Effector memory CD4-positive, alpha-beta T cell (primary cell): ENCODE data around the gene IRX3.

Experiments used
- DNase-seq, 3 donors: peaks; one replicate each; pipeline ENCODE4 v3.0.0-alpha.2; 2020
- H3K27ac ChIP-seq: 2 replicates; pipeline ENCODE4 v1.7.0; 2013; ENCODE audit warnings: mild to moderate bottlenecking, low read length, moderate library complexity; ENCODE audit not compliant: insufficient read depth, poor library complexity, severe bottlenecking
- H3K27me3 ChIP-seq: replicated peaks from 2 replicates; pipeline ENCODE4 v1.7.0; 2013; ENCODE audit warnings: mild to moderate bottlenecking, low read length; ENCODE audit not compliant: insufficient read depth, control insufficient read depth, poor library complexity, severe bottlenecking
- H3K36me3 ChIP-seq: 2 replicates; pipeline ENCODE4 v1.7.0; 2013; ENCODE audit warnings: mild to moderate bottlenecking, low read length, moderate library complexity; ENCODE audit not compliant: control insufficient read depth, insufficient read depth
- H3K4me1 ChIP-seq: 2 replicates; pipeline ENCODE4 v1.7.0; 2013; ENCODE audit warnings: low read length, mild to moderate bottlenecking; ENCODE audit not compliant: control insufficient read depth, insufficient read depth, poor library complexity, severe bottlenecking
- H3K4me3 ChIP-seq: 2 replicates; pipeline ENCODE4 v1.7.0; 2013; ENCODE audit warnings: low read length, low read depth, mild to moderate bottlenecking; ENCODE audit not compliant: insufficient read depth, poor library complexity, severe bottlenecking
- H3K9me3 ChIP-seq: 2 replicates; pipeline ENCODE4 v1.7.0; 2013; ENCODE audit warnings: mild to moderate bottlenecking, low read length, moderate library complexity; ENCODE audit not compliant: control insufficient read depth

IRX3 gene

DNA sequence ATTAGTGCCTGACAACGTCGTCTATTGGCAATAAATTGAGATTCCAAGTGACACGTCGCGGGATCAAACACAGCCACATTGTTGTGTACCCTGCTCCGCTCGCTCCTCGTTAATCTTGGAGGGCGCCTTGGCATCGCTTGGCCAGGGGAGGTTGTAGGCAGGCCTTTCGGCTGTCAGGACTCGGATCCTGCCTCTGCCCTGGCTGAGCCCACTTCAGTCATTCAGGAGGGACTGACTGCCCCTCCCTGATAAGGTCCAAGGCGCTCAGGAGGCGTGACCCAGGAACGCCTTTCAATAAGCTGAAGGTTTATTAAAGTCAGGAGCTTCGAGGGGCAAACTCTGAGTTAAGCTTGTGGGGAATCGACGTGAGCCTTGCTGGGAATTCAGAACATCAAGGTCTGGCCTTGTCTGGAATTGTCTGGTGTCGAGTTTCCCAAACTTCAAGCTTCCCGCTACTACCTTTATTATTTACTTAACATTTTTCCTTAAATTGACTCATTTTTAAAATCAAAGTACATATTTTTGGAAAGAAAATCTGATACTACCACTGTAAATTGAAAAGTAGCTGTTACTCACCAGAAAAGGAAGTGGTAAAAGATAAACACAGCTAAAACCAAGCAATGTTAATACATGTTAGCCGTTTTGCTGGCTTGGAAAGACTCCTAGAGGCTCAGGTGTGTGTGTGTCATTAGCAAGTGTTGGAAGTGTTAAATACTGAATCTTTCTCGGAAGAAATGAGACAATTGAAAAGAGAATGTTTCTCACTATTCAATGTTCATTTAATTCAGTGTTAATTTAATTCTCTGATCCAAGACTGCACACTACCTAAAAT, 5.3 kb upstream of the IRX3 start:
- no peak for DNase-seq
- H3K27ac ChIP-seq: no peak overlapping the region
- no peak overlapping the region for H3K4me3 ChIP-seq
- H3K4me1 ChIP-seq: peaks cover 4% of the 10 kb centered on the region
- no peaks in the 10 kb centered on the region for H3K9me3 ChIP-seq
- H3K27me3 ChIP-seq: peaks cover 13% of the 10 kb centered on the region
- no peaks in the 10 kb centered on the region for H3K36me3 ChIP-seq

- H3K4me3 ChIP-seq: no peak overlapping the region
- H3K9me3 ChIP-seq: no peaks in the 10 kb centered on the region
- H3K4me1 ChIP-seq: peaks cover 4% of the 10 kb centered on the region
- no peak overlapping the region for H3K27ac ChIP-seq
- no peak for DNase-seq
- H3K27me3 ChIP-seq: peaks cover 13% of the 10 kb centered on the region
- H3K36me3 ChIP-seq: no peaks in the 10 kb centered on the region
Observed at GRCh38 chr16:54290833-54291655, 4.5 kb upstream of the IRX3 start.

GRCh38 chr16:54289945-54290832, 3.6 kb upstream of the IRX3 start:
- Histone ChIP-seq H3K4me1 (peaks cover 8% of the 10 kb centered on the region), H3K27ac (no peak overlapping the region), H3K36me3 (no peaks in the 10 kb centered on the region), H3K4me3 (no peak overlapping the region), H3K27me3 (peaks cover 13% of the 10 kb centered on the region), H3K9me3 (no peaks in the 10 kb centered on the region)
- no peak for DNase-seq

DNA sequence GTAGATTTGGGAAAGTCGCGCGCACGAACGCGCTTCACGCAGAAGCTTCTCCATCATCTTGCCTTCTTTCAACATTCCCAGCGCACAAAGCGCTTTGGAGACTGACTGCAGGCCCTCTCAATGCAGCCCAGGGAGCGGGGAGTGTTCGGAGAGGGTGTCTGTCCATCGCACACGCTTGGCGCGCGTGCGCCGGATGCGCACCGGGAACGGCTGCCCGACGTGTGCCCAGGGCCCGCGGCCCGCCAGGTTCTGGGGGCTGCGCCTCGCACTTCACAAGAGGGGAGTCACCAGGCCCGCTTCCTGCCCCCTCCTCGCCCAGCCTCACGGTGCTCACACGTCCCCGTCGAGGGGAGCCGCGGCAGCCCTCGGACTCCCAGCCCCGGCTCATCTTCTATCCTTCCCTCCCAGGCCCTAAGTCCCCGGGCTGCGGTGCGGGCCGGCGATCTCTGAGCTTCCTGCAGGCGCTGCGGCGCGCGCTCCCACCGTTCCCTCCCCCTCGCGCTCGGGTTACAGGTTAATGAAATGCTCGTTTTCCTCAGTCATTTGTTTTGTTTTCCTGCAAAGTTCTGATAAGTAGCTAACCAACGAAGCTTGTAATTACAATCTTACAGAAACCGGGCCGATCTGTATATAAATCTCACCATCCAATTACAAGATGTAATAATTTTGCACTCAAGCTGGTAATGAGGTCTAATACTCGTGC, 2.8 kb upstream of the IRX3 start:
- Histone ChIP-seq H3K4me1 (peaks cover 10% of the 10 kb centered on the region), H3K9me3 (no peaks in the 10 kb centered on the region), H3K27ac (no peak overlapping the region), H3K36me3 (no peaks in the 10 kb centered on the region), H3K27me3 (peaks cover 13% of the 10 kb centered on the region), H3K4me3 (no peak overlapping the region)
- DNase-seq: no peak

- no peak overlapping the region for H3K4me3 ChIP-seq
- peaks cover 17% of the 10 kb centered on the region for H3K27me3 ChIP-seq
- DNase-seq: no peak
- H3K27ac ChIP-seq: no peak overlapping the region
- H3K36me3 ChIP-seq: no peaks in the 10 kb centered on the region
- H3K9me3 ChIP-seq: no peaks in the 10 kb centered on the region
- H3K4me1 ChIP-seq: peaks cover 10% of the 10 kb centered on the region
Observed at GRCh38 chr16:54288835-54289241, 2.3 kb upstream of the IRX3 start.

- H3K4me1 ChIP-seq: peaks cover 10% of the 10 kb centered on the region
- no peaks in the 10 kb centered on the region for H3K9me3 ChIP-seq
- peaks cover 23% of the 10 kb centered on the region for H3K27me3 ChIP-seq
- no peak for DNase-seq
- no peak overlapping the region for H3K4me3 ChIP-seq
- H3K27ac ChIP-seq: no peak overlapping the region
- H3K36me3 ChIP-seq: no peaks in the 10 kb centered on the region
Observed at GRCh38 chr16:54288030-54288834, 1.6 kb upstream of the IRX3 start.

DNA sequence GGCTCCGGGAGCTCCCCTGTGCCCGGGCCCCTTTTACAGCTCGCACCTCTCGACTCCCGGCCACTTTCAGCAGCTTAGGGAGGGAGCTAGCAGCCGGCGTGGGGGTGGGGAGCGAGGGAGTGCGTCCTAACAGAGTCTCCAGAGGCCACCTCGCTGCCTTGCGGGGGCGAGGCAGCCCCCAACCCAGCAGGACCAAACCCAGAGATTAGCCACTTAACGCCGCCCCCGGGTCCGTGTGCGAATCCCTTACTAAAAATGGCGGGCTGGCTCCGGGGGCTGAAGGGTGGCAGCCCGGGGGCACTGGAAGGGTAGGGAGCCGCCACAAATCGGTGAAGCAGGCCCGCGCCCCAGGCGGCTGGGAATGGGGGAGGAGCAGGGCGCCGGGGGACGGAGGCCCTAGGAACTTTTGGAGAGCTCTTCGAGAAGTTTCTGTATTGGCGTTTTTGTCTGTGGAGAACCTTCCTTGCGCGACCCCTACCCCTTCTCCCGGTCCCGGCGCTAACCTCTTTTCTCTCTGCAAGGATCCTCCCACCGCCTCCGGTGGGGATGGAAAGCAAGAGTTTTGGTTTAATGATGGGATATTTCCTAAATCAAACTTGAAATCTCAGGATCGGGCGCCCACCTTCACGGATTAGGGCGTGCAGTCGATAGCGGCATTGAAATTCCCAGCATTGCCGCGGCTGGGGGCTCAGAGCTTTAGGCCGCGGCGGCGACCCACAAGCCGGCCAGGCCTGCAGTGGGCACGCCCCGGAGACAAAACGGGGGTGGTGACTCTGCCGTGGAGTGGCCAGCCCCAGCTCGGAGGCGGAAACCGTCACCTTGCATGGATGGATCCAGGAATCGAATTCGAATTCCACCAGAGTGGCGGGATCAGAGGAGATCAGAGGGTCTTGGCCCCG, 793 bp upstream of the IRX3 start:
- no peak overlapping the region for H3K4me3 ChIP-seq
- H3K4me1 ChIP-seq: peaks cover 13% of the 10 kb centered on the region
- H3K27ac ChIP-seq: no peak overlapping the region
- no peak for DNase-seq
- no peaks in the 10 kb centered on the region for H3K36me3 ChIP-seq
- no peaks in the 10 kb centered on the region for H3K9me3 ChIP-seq
- H3K27me3 ChIP-seq: peaks cover 27% of the 10 kb centered on the region

DNA sequence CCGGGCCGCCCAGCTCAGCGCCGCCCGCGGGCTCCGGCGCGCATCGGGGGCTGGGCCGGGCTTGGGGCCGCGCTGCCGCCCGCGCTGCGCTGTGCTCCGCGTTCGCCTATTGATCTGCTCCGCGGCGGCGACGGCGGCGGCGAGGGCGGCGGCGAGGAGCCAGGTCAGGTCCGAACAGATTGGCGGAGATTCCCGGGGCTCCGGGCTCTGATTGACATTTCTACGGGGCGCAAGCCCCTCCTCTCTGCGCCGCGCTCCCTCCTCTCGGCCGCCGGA, 559 bp downstream of the IRX3 start:
- Histone ChIP-seq H3K36me3 (no peaks in the 10 kb centered on the region), H3K27me3 (peaks cover 24% of the 10 kb centered on the region), H3K9me3 (no peaks in the 10 kb centered on the region), H3K4me3 (no peak overlapping the region), H3K4me1 (peaks cover 13% of the 10 kb centered on the region), H3K27ac (no peak overlapping the region)
- DNase-seq: no peak
